CD1c-positive myeloid dendritic cell (primary cell): ENCODE data around the gene MYO15A.

Source experiments
- DNase-seq: peaks from one replicate; pipeline ENCODE4 v3.0.0-alpha.2; 2016; ENCODE audit errors: extremely low spot score

The MYO15A gene

GRCh38 chr17:18105595-18105994, 3.0 kb upstream of the MYO15A start:
- DNase-seq = no peak

- DNase-seq = no peak
Observed at GRCh38 chr17:18106211-18106610, 2.3 kb upstream of the MYO15A start.

GRCh38 chr17:18107061-18107790, 1.3 kb upstream of the MYO15A start:
- no peak for DNase-seq

GRCh38 chr17:18107971-18108370, 585 bp upstream of the MYO15A start:
- DNase-seq = no peak

- no peak for DNase-seq
Observed at GRCh38 chr17:18109935-18110485, 1.5 kb downstream of the MYO15A start.

- no peak for DNase-seq
Observed at GRCh38 chr17:18110636-18111145, 2.1 kb downstream of the MYO15A start.

- DNase-seq = no peak
Observed at GRCh38 chr17:18111330-18111971, 2.9 kb downstream of the MYO15A start.

- DNase-seq = no peak
Observed at GRCh38 chr17:18115517-18115916, 7.0 kb downstream of the MYO15A start.

GRCh38 chr17:18116078-18116477, 7.5 kb downstream of the MYO15A start:
- no peak for DNase-seq

- DNase-seq = no peak
Observed at GRCh38 chr17:18117533-18117932, 9.0 kb downstream of the MYO15A start.

GRCh38 chr17:18117982-18118975, 9.7 kb downstream of the MYO15A start:
- no peak for DNase-seq

GRCh38 chr17:18119166-18119745, 10.7 kb downstream of the MYO15A start:
- DNase-seq = no peak

- DNase-seq = no peak
Observed at GRCh38 chr17:18119938-18120337, 11.4 kb downstream of the MYO15A start.

GRCh38 chr17:18120461-18121017, 12.0 kb downstream of the MYO15A start:
- DNase-seq = no peak

GRCh38 chr17:18121144-18121910, 12.8 kb downstream of the MYO15A start:
- no peak for DNase-seq

- DNase-seq = no peak
Observed at GRCh38 chr17:18122990-18123753, 14.6 kb downstream of the MYO15A start.

GRCh38 chr17:18124345-18125126, 16.0 kb downstream of the MYO15A start:
- no peak for DNase-seq

GRCh38 chr17:18129041-18129502, 20.5 kb downstream of the MYO15A start:
- no peak for DNase-seq

GRCh38 chr17:18132711-18133110, 24.2 kb downstream of the MYO15A start:
- DNase-seq = no peak
